ENCODE results near the gene RC3H1.

- TF ChIP-seq, protein P1, sequence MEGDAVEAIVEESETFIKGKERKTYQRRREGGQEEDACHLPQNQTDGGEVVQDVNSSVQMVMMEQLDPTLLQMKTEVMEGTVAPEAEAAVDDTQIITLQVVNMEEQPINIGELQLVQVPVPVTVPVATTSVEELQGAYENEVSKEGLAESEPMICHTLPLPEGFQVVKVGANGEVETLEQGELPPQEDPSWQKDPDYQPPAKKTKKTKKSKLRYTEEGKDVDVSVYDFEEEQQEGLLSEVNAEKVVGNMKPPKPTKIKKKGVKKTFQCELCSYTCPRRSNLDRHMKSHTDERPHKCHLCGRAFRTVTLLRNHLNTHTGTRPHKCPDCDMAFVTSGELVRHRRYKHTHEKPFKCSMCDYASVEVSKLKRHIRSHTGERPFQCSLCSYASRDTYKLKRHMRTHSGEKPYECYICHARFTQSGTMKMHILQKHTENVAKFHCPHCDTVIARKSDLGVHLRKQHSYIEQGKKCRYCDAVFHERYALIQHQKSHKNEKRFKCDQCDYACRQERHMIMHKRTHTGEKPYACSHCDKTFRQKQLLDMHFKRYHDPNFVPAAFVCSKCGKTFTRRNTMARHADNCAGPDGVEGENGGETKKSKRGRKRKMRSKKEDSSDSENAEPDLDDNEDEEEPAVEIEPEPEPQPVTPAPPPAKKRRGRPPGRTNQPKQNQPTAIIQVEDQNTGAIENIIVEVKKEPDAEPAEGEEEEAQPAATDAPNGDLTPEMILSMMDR (tag by site-specific recombination; IDR thresholded peaks at IDR 0.05), result no peak
- TF ChIP-seq PBX3 (CRISPR knock-in tag; IDR thresholded peaks at IDR 0.05) (no peak), ZNF639 (tag by site-specific recombination; IDR thresholded peaks at IDR 0.05) (no peak), ZNF140 (tag by site-specific recombination; IDR thresholded peaks at IDR 0.05) (no peak), KLF7 (tag by site-specific recombination; IDR thresholded peaks at IDR 0.05; ENCODE audit: borderline replicate concordance) (no peak), ZNF433 (tag by site-specific recombination; IDR thresholded peaks at IDR 0.05; ENCODE audit: low read depth) (no peak), MZF1 (tag by site-specific recombination; IDR thresholded peaks at IDR 0.05; ENCODE audit: borderline replicate concordance) (no peak), ZNF214 (tag by site-specific recombination; IDR thresholded peaks at IDR 0.05; ENCODE audit: borderline replicate concordance) (no peak), ZNF510 (tag by site-specific recombination; IDR thresholded peaks at IDR 0.05; ENCODE audit: insufficient replicate concordance) (no peak), ZBTB1 (tag by site-specific recombination; IDR thresholded peaks at IDR 0.05) (no peak), MYNN (tag by site-specific recombination; IDR thresholded peaks at IDR 0.05; ENCODE audit: borderline replicate concordance) (no peak), REST (tag by site-specific recombination; IDR thresholded peaks at IDR 0.05) (no peak), ZNF138 (tag by site-specific recombination; IDR thresholded peaks at IDR 0.05; ENCODE audit: borderline replicate concordance) (no peak)
Observed at GRCh38 chr1:174049514-174049913, 27.4 kb upstream of the RC3H1 start.
